NT2/D1 (cell line): Measurements from ENCODE around the gene AK5.

ENCODE experiments used
- SUZ12 ChIP-seq: IDR thresholded peaks from 2 replicates; pipeline ENCODE4 v1.6.1; 2011; ENCODE audit not compliant: insufficient read length, insufficient read depth; ENCODE audit errors: extremely low read depth
- YY1 ChIP-seq: IDR thresholded peaks from 2 replicates; pipeline ENCODE4 v1.6.1; 2011; ENCODE audit not compliant: insufficient read length, insufficient read depth
- ZNF274 ChIP-seq: IDR thresholded peaks from 2 replicates; pipeline ENCODE4 v1.6.1; 2011; ENCODE audit warnings: mild to moderate bottlenecking, low read depth, low read length

- no peak for TF ChIP-seq YY1
- TF ChIP-seq SUZ12, result no peak
- TF ChIP-seq ZNF274, result no peak
Measured at GRCh38 chr1:77361621-77362020, 79.8 kb downstream of the AK5 start.
